ENCODE measurements around the gene TARS1.

The TARS1 gene

DNA sequence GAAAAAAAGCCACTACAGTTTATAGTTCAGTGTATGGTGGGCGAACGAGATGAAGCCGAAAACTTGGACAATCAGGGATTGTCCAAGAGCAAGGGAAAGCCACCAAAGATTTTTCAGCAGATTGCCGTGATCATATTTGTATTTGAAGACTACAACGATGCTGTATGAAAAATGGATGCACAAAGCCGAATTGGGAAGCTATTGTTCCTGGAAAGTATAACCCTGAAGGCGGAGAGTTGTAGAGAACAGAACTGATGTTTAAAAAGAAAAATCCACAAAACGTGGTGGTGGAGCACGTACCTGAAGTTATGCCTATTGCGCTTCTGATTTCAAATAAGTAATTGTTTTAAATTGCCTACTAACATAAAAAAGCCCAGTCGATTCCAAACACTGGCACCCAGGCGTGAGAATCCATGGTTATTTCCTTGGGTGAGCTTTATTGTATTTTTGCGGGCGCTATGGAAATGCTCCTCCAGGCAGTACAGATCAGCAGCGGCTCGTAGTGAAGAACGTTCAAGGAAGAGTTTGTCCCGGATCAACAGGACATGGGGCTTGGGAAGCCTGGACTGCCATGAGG lies 772 bp upstream of the TARS1 start:
- peak in 1 of 51 donors; percentile 38 for DNase-seq

DNA sequence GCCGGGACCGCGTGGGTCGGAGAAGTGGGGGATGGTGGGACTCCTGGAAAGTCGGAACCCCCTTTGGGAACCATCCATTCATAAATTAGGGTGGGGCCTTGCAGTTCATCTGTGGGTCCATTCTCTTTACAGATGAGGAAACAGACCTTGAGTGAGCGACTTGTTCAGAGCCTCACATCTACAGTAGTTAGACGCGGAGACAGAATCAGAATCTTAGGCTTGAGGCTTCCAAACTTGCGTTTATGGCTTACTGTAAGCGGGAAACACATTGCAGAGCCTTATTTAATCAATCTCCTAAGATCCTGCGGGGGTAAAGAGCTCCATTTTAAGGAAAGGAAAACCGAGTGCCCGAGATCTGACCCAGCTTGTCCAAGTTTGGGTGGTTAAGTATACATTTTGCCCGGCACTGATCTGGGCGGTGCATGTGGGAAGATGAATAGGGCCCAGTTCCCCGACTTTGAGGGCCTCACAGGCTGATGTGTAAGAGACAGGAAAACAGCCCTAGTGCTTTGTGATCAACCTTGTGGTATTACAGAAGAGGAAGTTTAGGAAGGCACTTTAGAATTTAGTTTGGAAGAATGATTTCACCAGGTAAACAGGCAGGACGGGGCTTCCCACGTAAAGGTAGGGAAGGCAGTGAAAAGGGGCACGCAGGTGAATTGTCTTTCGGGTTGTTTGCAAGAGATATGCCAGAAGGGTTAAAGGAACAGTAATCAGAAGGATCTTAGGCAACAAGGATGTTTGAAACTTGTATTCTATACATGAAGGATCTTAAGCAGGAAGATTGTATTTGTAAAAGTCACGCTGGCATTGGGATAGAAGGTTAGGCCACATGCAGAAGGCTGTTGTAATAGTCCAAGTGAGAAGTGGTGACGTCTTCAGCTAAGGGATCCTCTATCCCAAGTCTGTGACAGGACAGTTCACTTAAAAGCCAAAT lies 744 bp downstream of the TARS1 start:
- peak in 14 of 51 donors; percentile 3 to 65 (median 18) for DNase-seq

GRCh38 chr5:33444542-33444941 lies 3.8 kb downstream of the TARS1 start:
- DNase-seq: no peak

- no peak for DNase-seq
Measured at GRCh38 chr5:33445798-33446197, 5.0 kb downstream of the TARS1 start.

DNA sequence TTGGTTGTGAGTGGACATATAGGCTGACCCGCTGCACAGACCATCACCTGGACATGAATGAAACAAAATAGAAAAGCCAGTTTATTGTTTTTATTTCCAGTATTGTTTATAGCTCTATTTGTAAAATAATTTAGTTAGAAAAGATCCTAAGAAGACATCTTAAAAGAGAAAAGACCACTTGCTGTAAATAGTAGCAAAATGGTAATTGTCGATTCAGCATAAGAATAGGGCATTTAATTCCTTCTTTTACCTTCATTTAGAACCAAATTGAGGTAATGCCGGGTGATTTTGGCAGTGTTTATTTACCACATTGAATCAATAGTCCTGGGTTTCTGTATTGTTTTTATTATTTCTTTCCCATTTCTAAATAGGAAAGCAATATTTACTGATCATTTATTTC lies 7.4 kb downstream of the TARS1 start:
- DNase-seq: no peak

DNA sequence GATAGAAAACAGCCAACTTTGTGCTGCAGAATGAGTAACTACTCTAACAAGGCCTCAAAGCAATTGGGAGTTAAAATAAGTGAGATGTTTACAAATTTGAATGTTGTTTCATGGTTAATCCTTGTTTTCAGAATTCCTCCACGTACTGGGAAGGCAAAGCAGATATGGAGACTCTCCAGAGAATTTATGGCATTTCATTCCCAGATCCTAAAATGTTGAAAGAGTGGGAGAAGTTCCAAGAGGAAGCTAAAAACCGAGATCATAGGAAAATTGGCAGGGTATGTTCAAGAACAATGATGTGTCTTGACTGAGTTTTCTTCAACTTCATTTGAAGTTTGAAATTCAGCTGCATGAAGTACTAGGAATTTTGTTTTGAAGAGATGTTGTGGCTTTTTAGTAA lies 16.4 kb downstream of the TARS1 start:
- DNase-seq: no peak

- DNase-seq: no peak
Measured at GRCh38 chr5:33457817-33458216, 17.1 kb downstream of the TARS1 start.

GRCh38 chr5:33460210-33460609 lies 19.4 kb downstream of the TARS1 start:
- no peak for DNase-seq

DNA sequence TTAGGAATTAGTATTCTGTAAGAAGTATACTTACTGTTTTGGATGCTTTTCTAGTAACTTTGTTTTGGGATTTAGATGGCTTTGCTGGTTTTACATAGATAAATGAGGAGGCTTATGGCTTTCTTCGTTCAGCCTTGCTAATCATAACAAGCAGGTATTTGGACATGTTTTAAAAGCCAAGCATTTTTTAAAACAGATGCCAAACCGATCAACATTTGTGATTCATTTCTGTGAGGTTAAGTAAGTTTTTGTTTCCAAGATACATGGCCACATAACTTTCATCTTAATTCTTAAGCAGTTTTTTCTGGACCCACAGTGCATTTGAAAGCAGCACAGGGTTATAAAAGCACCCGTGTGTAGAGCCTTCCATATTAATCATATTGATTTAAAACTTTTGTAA lies 21.7 kb downstream of the TARS1 start:
- DNase-seq: no peak

DNA sequence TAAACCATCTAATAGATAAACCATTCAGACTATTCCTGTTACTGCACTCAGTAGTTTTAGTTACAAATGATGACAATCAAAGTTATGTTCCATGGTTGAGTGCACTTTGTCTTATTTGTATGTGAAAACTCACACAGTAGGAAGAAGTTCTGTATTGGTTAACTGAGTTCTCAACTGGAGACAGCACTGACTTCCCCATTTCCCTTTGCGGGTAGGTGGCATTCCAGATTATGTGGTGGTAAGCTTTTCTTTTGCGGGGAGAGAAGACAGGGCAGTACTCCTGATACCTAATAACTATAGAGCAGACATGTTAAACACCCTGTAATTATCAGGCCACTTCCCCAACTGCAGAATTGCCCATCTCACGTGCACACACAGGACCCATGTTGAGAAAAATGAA lies 24.4 kb downstream of the TARS1 start:
- DNase-seq: no peak

DNA sequence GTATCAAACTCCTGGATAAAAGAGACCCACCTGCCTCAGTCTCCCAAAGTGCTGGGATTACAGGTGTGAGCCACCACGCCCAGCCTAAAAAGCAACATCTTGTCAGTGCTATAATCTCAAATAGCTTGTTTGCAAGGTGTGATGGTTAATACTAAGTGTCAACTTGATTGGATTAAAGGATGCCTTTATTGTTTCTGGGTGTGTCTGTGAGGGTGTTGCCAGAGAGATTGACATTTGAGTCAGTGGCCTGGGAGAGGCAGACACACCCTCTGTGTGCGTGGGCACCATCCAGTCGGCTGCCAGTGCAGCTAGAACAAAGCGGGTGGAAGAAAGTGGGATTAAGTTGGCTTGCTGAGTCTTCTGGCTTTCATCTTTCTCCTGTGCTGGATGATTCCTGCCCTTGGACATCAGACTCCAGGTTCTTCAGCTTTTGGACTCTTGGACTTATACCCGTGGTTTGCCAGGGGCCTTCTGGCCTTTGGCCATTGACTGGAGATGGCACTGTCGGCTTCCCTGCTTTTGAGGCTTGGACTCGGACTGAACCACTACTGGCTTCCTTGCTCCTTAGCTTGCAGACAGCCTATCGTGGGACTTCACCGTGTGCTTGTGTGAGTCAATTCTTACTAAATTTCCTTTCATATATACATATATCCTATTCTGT lies 28.1 kb downstream of the TARS1 start:
- no peak for DNase-seq

- DNase-seq: peak in 5 of 51 donors; percentile 3 to 16 (median 7)
Measured at GRCh38 chr5:33470544-33470943, 29.8 kb downstream of the TARS1 start.

GRCh38 chr5:33472805-33473409 lies 32.1 kb downstream of the TARS1 start:
- no peak for DNase-seq

DNA sequence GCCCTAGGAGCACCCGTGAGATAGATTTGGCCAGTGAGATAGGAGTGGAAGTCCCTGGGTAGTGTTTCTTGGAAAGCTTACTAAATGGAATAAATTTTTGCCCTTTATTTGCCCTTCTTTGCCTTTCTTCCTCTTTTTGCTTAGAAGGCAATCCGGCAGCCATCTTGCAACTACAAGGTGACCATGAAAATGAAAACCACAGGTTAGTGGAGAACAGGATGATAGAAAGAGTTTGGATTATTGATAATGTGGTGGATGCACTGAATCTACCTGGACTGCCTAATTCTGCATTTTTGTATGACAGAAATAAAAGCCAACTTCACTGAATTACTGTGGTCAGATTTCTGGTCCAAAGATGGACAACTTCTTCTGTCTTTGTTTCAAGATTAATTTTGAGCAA lies 33.2 kb downstream of the TARS1 start:
- DNase-seq: no peak

DNA sequence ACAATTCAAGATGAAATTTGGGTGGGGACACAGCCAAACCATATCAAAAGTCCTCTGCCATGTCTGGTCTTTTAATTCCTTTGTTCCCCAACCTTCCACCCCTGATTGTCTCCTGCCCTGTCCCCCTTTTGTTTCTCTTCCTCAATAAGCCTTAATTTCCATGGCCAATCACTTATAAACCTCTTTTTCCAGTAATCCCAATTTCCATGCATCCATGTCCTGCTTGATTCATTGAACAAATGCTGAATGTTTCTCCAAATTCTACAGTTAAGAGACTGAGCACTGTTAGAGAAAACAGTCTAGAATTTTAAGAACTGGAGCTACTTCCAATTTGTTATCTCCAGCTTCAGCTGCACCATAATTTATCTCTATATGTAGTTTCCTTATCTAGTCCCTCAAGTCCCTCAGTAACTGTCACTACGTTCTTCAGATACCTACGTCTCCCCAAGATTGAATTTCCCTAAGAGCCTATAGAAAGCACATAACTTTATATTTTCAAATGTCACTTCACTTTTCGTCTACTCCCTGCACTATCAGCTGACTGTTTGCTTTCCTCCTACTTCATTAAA lies 34.2 kb downstream of the TARS1 start:
- DNase-seq: no peak

DNA sequence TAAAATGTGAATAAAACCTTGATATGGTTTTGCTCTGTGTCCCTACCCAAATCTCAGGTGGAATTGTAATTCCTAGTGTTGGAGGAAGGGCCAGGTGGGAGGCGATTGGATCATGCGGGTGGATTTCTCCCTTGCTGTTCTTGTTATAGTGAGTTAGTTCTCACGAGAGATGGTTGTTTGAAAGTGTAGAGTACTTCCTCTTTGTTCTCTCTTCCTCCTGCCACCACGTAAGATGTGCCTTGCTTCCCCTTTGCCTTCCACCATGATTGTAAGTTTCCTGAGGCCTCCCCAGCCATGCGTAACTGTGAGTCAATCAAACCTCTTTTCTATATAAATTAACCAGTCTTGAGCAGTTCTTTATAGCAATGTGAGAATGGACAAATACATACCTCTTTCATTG lies 34.9 kb downstream of the TARS1 start:
- no peak for DNase-seq

GRCh38 chr5:33476992-33477391 lies 36.2 kb downstream of the TARS1 start:
- no peak for DNase-seq

GRCh38 chr5:33477816-33478215 lies 37.1 kb downstream of the TARS1 start:
- no peak for DNase-seq

- peak in 1 of 51 donors; percentile 9 for DNase-seq
Measured at GRCh38 chr5:33479311-33479710, 38.5 kb downstream of the TARS1 start.

DNA sequence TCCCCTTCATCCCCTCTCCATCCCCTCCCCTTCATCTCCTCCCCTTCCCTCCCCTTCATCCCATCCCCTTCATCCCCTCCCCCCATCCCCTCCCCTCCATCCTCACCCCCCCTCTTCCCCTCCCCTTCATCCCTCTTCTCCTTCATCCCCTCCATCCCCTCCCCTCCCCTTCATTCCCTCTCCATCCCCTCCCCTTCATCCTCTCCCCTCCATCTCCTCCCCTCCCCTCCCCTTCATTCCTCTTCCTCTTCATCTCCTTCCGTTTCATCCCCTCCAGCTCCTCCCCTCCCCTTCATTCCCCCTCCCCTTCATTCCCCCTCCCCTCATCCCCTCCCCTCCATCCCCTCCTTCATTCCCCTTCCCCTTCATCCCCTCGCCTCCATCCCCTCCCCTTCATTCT lies 40.1 kb downstream of the TARS1 start:
- DNase-seq: no peak

GRCh38 chr5:33482335-33482734 lies 41.6 kb downstream of the TARS1 start:
- DNase-seq: no peak

- DNase-seq: no peak
Measured at GRCh38 chr5:33487236-33487635, 46.5 kb downstream of the TARS1 start.
